GM21529 (cell line): ENCODE results near the gene SYT2.

ENCODE experiments used
- ATAC-seq: cut with Tn5 transposase; IDR thresholded peaks from one replicate; pipeline ENCODE4 v1.9.1; 2021; ENCODE audit not compliant: unreplicated experiment

The SYT2 gene

GRCh38 chr1:202706851-202707250, 3.4 kb downstream of the SYT2 start:
- no peak for ATAC-seq

DNA sequence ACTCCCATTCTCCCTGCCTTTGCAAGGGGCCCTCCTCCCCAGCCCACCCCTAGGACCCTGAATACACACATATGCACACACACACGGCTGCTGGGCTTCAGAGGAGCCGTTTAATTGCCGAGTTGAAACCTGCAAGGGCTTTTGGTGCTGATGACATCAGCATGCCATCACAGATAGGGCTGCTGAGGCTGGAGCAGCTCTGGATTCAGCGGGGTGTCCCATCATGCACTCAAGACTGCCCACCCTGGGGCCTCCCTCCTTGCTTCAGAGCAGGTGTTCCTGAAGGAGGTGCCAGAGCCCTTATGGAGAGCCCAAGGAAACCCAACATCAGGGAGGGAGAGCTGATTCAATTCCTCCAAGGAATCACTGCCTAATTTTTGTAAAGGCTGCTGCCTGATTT, 5.7 kb downstream of the SYT2 start:
- ATAC-seq: no peak

DNA sequence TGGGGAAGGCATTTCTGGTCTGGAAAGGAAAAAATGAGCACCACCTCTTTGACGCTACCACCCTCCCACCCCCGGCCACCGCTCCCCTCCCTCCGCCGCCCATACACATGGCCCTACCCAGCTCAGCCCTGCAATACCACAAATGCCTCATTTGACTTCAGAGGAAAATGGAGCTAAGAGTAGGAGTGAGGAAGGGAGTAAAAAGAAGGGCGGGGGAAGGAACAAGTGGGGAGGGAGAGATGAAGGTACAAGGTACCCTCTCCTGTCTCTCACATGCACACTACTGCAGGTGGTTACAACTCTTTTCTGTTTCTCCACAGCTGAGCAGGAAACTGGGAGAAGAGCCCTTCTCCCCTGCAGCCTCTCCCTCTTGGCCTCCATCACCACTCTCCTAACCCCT, 7.1 kb downstream of the SYT2 start:
- ATAC-seq: no peak

DNA sequence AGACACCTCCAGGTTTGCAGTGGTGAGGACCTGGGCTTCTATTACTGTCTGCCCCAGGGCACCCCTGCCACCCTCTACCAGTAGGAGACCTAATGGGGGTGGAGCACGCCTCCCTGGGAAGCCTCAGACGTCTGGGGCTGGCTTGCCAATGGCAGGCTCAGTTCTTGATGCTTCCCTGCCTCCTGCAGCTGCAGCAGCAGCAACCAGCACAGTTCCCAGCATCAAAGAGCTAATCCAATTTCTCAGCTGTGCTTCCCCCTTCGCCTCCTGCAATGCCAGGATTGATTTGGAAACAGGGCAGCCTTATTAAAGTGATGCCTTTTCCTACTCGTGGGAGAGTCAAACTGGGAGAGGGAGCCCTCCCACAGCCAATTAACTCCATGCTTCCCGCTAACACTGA, 8.2 kb downstream of the SYT2 start:
- no peak for ATAC-seq

- no peak for ATAC-seq
Measured at GRCh38 chr1:202701200-202701599, 9.1 kb downstream of the SYT2 start.

DNA sequence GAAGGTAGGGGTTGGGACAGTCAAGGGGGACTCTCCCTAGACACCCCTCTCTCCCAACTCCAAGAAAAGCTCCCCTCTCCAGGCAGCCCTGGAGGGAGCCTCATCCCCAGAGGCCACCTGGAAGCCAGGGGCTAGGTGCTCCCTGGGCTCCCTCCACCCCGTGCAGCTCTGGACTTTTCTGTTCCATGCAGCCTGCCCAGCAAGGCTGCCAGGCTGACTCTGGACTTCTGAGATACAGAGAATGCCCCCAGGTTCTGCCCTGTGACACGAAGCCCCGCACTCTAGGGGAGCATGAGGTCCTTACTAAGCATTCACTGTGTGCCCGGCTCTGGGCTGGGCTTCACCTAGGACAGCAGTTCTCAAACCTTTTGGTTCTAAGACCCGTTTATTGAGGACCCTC, 10.2 kb downstream of the SYT2 start:
- ATAC-seq: no peak

GRCh38 chr1:202698276-202698675, 12.0 kb downstream of the SYT2 start:
- ATAC-seq: no peak

GRCh38 chr1:202697038-202697437, 13.2 kb downstream of the SYT2 start:
- no peak for ATAC-seq

- ATAC-seq: no peak
Measured at GRCh38 chr1:202694314-202694713, 15.9 kb downstream of the SYT2 start.

GRCh38 chr1:202692959-202693555, 17.2 kb downstream of the SYT2 start:
- ATAC-seq: no peak

DNA sequence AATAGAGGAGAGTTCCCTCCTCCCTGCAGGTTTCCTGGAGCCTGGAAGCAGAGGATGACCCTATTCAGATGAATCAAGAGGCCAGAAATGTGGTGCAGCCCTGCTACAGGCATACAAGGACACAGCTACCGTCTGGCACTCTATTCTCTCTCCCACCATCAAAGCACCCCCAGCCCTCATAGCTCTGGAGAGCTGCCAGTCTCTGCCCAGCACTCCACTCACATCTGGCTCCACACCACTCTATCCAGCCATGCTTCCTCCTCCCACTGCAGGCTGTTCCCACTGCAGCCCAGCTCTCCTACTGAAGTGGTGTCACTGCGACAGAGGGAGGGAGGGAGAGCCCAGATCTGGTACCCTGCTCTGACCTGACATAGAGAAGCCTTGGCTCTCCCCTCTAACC, 18.4 kb downstream of the SYT2 start:
- ATAC-seq: no peak

GRCh38 chr1:202689493-202690342, 20.5 kb downstream of the SYT2 start:
- no peak for ATAC-seq

- no peak for ATAC-seq
Measured at GRCh38 chr1:202689082-202689481, 21.2 kb downstream of the SYT2 start.

- ATAC-seq: no peak
Measured at GRCh38 chr1:202688401-202688800, 21.9 kb downstream of the SYT2 start.

- ATAC-seq: no peak
Measured at GRCh38 chr1:202687798-202688197, 22.5 kb downstream of the SYT2 start.

- ATAC-seq: no peak
Measured at GRCh38 chr1:202687370-202687769, 22.9 kb downstream of the SYT2 start.

- ATAC-seq: no peak
Measured at GRCh38 chr1:202685641-202686040, 24.6 kb downstream of the SYT2 start.

DNA sequence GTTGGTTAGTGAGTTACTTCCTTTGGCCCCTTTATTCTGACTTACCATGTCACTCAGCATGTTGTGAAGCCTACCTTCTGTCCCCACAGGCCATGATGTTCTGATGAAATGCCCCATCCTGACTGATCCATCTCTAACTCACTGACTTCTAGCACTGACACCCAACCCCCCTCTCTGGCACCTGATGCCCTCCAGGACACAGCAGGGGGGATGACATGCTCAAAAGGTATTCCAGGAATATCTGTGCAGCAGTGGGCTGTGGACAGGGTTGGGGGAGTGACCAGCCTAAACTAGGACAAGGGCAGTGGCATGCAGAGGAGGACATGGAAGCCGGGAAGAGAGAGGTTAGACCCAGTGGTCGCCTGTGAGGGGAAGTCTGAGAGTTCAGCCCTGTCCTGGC, 25.5 kb downstream of the SYT2 start:
- ATAC-seq: no peak

GRCh38 chr1:202683029-202683428, 27.2 kb downstream of the SYT2 start:
- ATAC-seq: no peak

GRCh38 chr1:202682477-202682876, 27.8 kb downstream of the SYT2 start:
- no peak for ATAC-seq

GRCh38 chr1:202681736-202682420, 28.4 kb downstream of the SYT2 start:
- no peak for ATAC-seq
